Measurements from ENCODE around the gene PCDH17.

The PCDH17 gene

DNA sequence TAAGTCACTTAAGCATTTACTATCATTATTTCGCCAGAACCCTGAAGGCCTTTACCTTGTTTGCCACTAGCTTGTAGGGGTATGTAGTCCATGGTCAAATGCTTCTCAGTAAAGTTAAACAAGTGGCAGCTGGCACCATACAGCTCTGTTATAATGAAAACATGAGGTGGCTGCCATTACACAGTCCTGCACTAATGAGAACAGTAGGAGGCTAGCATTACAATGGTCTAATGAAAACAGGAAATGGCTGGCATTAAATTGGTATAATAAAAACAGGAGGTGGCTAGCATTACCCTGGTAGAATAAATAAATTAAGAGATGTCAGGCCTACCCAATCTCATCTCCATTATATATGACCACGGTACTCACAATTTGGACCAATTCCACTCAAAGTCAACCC, 107.5 kb downstream of the PCDH17 start:
- Histone ChIP-seq H3K9me3 (ENCODE audit: control insufficient read depth, insufficient read depth, low read depth, low read length) (no peaks in the 10 kb centered on the region), H3K27ac (ENCODE audit: low read depth, low read length) (no peak overlapping the region), H3K4me1 (ENCODE audit: control insufficient read depth, insufficient read depth, low read length) (peaks cover 19% of the 10 kb centered on the region), H3K27me3 (ENCODE audit: control insufficient read depth, insufficient read depth, low read length) (no peaks in the 10 kb centered on the region), H3K9ac (ENCODE audit: low read length) (no peak overlapping the region), H3K4me3 (ENCODE audit: low read depth, low read length) (no peak overlapping the region), H3K36me3 (ENCODE audit: control insufficient read depth, insufficient read depth, low read length) (no peaks in the 10 kb centered on the region)

DNA sequence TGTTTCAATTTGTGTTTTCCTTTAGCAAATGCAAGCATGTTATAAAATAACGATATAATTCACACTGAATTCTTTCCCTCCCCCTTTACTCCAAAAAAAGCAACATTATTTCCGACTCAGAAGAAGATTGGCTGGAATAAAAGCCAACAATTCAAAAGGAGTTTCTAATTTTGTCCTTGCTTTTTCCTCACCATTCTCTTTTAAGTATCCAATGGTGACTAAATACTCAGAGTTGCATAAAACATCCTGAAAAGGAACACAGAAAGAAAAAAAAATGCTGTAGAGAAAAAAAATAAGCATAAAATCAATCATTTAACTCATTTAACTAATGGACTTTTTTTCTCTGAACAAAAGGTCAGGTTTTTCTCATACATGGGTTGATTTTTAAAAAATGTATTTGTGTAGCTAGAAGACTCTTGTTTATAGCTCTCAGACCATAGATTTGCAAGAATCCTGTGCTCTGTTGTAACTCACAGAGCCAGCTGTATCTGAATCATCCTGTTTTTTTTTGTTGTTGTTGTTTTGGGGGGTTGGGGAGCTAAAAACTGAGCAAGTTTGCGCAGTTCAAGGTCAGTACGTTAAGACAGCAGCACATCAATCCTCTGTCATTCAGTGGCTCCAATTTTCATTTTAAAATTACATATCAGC, 108.1 kb downstream of the PCDH17 start:
- Histone ChIP-seq H3K4me1 (ENCODE audit: control insufficient read depth, insufficient read depth, low read length) (peaks cover 19% of the 10 kb centered on the region), H3K27me3 (ENCODE audit: control insufficient read depth, insufficient read depth, low read length) (no peaks in the 10 kb centered on the region), H3K27ac (ENCODE audit: low read depth, low read length) (no peak overlapping the region), H3K9ac (ENCODE audit: low read length) (no peak overlapping the region), H3K36me3 (ENCODE audit: control insufficient read depth, insufficient read depth, low read length) (no peaks in the 10 kb centered on the region), H3K9me3 (ENCODE audit: control insufficient read depth, insufficient read depth, low read depth, low read length) (no peaks in the 10 kb centered on the region), H3K4me3 (ENCODE audit: low read depth, low read length) (no peak overlapping the region)

- Histone ChIP-seq H3K9ac (ENCODE audit: low read length) (no peak overlapping the region), H3K9me3 (ENCODE audit: control insufficient read depth, insufficient read depth, low read depth, low read length) (no peaks in the 10 kb centered on the region), H3K4me3 (ENCODE audit: low read depth, low read length) (no peak overlapping the region), H3K4me1 (ENCODE audit: control insufficient read depth, insufficient read depth, low read length) (peaks cover 19% of the 10 kb centered on the region), H3K27ac (ENCODE audit: low read depth, low read length) (no peak overlapping the region), H3K36me3 (ENCODE audit: control insufficient read depth, insufficient read depth, low read length) (no peaks in the 10 kb centered on the region), H3K27me3 (ENCODE audit: control insufficient read depth, insufficient read depth, low read length) (no peaks in the 10 kb centered on the region)
Observed at GRCh38 chr13:57740719-57741118, 109.2 kb downstream of the PCDH17 start.

GRCh38 chr13:57748096-57748495, 116.6 kb downstream of the PCDH17 start:
- Histone ChIP-seq H3K4me1 (ENCODE audit: control insufficient read depth, insufficient read depth, low read length) (no peaks in the 10 kb centered on the region), H3K27ac (ENCODE audit: low read depth, low read length) (no peak overlapping the region), H3K9ac (ENCODE audit: low read length) (no peak overlapping the region), H3K27me3 (ENCODE audit: control insufficient read depth, insufficient read depth, low read length) (no peaks in the 10 kb centered on the region), H3K9me3 (ENCODE audit: control insufficient read depth, insufficient read depth, low read depth, low read length) (no peaks in the 10 kb centered on the region), H3K4me3 (ENCODE audit: low read depth, low read length) (no peak overlapping the region), H3K36me3 (ENCODE audit: control insufficient read depth, insufficient read depth, low read length) (no peaks in the 10 kb centered on the region)

- no peak overlapping the region for H3K4me3 ChIP-seq (ENCODE audit: low read depth, low read length)
- no peaks in the 10 kb centered on the region for H3K27me3 ChIP-seq (ENCODE audit: control insufficient read depth, insufficient read depth, low read length)
- H3K9ac ChIP-seq (ENCODE audit: low read length), result no peak overlapping the region
- no peaks in the 10 kb centered on the region for H3K36me3 ChIP-seq (ENCODE audit: control insufficient read depth, insufficient read depth, low read length)
- H3K9me3 ChIP-seq (ENCODE audit: control insufficient read depth, insufficient read depth, low read depth, low read length), result no peaks in the 10 kb centered on the region
- no peaks in the 10 kb centered on the region for H3K4me1 ChIP-seq (ENCODE audit: control insufficient read depth, insufficient read depth, low read length)
- H3K27ac ChIP-seq (ENCODE audit: low read depth, low read length), result no peak overlapping the region
Observed at GRCh38 chr13:57760951-57761350, 129.4 kb downstream of the PCDH17 start.

GRCh38 chr13:57763689-57764088, 132.1 kb downstream of the PCDH17 start:
- Histone ChIP-seq H3K9ac (ENCODE audit: low read length) (no peak overlapping the region), H3K4me3 (ENCODE audit: low read depth, low read length) (no peak overlapping the region), H3K4me1 (ENCODE audit: control insufficient read depth, insufficient read depth, low read length) (no peaks in the 10 kb centered on the region), H3K27me3 (ENCODE audit: control insufficient read depth, insufficient read depth, low read length) (no peaks in the 10 kb centered on the region), H3K36me3 (ENCODE audit: control insufficient read depth, insufficient read depth, low read length) (no peaks in the 10 kb centered on the region), H3K9me3 (ENCODE audit: control insufficient read depth, insufficient read depth, low read depth, low read length) (no peaks in the 10 kb centered on the region), H3K27ac (ENCODE audit: low read depth, low read length) (no peak overlapping the region)
